ENCODE measurements around the gene SVIL. TPM values are rescaled to one million over a fixed set of nuclear protein-coding genes. Genes with fewer than 3 reads are reported as not detected.

The SVIL gene, protein sequence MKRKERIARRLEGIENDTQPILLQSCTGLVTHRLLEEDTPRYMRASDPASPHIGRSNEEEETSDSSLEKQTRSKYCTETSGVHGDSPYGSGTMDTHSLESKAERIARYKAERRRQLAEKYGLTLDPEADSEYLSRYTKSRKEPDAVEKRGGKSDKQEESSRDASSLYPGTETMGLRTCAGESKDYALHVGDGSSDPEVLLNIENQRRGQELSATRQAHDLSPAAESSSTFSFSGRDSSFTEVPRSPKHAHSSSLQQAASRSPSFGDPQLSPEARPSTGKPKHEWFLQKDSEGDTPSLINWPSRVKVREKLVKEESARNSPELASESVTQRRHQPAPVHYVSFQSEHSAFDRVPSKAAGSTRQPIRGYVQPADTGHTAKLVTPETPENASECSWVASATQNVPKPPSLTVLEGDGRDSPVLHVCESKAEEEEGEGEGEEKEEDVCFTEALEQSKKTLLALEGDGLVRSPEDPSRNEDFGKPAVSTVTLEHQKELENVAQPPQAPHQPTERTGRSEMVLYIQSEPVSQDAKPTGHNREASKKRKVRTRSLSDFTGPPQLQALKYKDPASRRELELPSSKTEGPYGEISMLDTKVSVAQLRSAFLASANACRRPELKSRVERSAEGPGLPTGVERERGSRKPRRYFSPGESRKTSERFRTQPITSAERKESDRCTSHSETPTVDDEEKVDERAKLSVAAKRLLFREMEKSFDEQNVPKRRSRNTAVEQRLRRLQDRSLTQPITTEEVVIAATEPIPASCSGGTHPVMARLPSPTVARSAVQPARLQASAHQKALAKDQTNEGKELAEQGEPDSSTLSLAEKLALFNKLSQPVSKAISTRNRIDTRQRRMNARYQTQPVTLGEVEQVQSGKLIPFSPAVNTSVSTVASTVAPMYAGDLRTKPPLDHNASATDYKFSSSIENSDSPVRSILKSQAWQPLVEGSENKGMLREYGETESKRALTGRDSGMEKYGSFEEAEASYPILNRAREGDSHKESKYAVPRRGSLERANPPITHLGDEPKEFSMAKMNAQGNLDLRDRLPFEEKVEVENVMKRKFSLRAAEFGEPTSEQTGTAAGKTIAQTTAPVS (N-terminal part only)
- 10 to 100 TPM; 17.6 to 35.0 TPM for total RNA-seq

DNA sequence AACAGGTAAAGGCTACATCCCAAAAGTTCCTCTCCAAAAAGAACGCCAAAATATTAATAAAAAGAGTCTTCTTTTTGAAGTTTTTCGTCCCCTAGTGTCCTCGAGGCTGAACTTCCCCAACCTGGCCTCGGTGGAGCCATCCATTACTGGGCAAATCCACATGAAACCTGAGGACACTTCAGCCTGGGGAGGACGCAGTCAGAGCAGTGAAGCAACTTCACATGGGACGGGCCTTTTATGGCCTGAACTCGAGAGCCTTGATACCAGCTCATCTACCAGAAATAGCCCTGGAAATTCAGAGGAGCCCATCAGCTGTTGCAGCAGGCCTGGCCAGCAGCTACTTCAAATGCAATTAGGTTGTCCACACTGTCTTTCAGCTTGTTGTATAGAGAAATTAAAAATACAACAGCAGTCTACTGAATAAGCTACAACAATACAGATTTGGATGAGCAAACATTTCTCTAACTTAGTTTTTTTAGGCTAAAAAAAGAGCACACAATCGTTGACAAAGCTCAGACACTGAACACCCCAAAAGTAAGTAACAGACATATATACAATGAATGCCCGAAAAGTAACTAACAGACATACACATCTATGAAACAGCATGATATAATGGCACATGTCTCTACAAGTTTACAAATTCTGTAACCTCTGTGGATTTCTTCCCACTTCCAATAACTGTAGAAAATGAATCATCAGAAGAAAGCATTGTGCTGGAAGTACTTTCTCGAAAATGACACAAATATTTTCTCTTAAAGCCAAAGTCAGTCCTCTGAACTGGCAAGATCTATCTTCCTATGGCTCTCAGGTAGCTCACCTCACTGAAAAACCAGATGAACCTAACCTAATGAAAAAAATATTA is at the start of gene SVIL:
SVIL (minus strand) TSS at position 208 of the 862 bp plus-strand sequence. CDS start 79,913 bp downstream, outside the sequence.

Small RNA genes lying within 50 kb of the gene (small RNA-seq; reads per million reads assigned to genes)
- 0 reads per million in 2 donors for gene MIR604
- 0 reads per million in 2 donors for gene MIR938
- 0 reads per million in 2 donors for gene RF00105

Measured in melanocyte of skin (primary cell).